C4-2B (cell line): ENCODE data around the gene C4B.
"Not testable (repeated sequence)": the region's sequence is repeated elsewhere in the genome, so short reads cannot be mapped to it uniquely, and the experiment has no call there.

ENCODE experiments used
- H3K27ac ChIP-seq: fragments of 450-650 bp; 2 replicates; pipeline ENCODE4 v1.5.1; 2017
- CTCF ChIP-seq: fragments of 450-650 bp; conservative IDR thresholded peaks from 2 replicates; pipeline ENCODE4 v1.5.1; 2017; ENCODE audit warnings: mild to moderate bottlenecking
- ZFX ChIP-seq: fragments of 450-650 bp; IDR thresholded peaks from 2 replicates; pipeline ENCODE4 v1.6.1; 2017

Gene C4B

DNA sequence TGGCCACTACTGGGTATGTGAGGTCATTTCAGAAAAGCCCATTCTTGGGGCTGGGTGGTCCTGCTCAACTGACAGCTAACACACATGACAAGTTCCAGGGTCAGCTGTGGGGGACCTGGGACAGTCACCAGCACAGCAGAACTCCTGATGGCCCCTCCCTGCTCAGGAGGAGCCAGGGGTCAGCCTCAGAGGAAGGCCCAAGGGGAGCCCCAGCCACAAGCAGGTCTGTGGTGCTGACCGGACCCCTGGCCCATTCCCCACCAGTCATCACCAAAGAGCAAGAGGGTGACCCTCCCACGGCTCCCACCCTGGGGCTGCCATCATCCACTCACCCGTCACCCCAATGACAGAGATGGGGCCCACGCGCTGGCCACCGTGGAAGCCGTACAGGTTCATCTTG, 41.7 kb downstream of the C4B start:
- H3K27ac ChIP-seq = no peak overlapping the region
- TF ChIP-seq CTCF (no peak), ZFX (no peak)

GRCh38 chr6:32057966-32058365, 43.4 kb downstream of the C4B start:
- TF ChIP-seq CTCF (no peak), ZFX (no peak)
- no peak overlapping the region for H3K27ac ChIP-seq

GRCh38 chr6:32058511-32058963, 43.9 kb downstream of the C4B start:
- no peak overlapping the region for H3K27ac ChIP-seq
- TF ChIP-seq ZFX (no peak), CTCF (no peak)

DNA sequence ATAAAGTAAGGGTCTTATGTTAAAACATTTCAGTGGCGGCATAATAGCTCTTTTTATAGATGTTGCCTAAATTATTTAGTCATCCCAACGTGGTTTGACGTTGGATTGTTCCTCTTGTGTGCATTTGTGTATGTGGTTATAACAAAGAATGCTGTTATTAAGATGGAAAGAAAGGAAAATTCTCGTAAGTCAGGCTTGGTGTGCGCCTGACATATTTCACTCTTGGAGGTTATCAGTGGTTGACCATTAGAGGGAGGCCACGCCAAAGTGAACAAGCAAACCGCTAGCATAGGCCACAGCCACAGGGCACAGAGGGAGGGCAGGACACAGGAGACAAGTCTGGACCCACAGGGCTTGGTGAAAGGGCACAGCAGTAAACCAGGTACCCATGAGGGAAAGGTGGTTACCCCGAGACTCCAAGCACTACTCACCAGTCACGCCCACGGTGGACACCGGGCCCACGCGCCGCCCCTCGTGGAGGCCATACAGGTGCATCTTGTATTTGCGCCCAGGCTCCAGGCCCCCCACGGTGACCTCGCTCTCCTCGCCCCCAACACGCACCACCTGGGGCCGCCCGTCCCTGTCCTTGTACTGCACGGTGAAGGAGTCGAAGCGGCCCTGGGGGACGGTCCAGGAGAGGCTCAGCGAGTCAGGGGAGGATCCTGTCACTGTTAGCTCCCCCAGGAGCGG, 46.5 kb downstream of the C4B start:
- TF ChIP-seq CTCF (no peak), ZFX (no peak)

DNA sequence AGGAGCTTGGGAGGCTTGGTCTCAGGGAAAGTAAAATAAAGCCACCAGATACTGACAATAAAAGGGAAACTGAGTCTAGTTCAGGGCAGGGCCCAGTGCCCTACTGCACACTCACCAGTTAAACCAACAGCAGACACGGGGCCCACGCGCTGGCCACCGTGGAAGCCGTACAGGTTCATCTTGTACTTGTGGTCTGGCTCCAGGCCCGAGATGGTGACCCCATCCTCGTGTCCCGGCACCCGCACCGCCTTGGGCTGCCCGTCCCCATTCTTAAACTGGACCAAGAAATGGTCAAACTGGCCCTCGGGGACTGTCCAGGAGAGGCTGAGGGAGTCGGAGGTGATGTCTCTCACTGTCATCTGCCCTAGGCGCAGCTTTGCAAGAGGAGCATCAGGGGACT, 50.1 kb downstream of the C4B start:
- no peak overlapping the region for H3K27ac ChIP-seq
- TF ChIP-seq CTCF = no peak
- TF ChIP-seq ZFX = no peak

More for the DNA sequence above, 46.5 kb downstream of the C4B start:
- H3K27ac ChIP-seq = no peak overlapping the region

GRCh38 chr6:32067521-32067920, 52.9 kb downstream of the C4B start:
- not testable (repeated sequence) for H3K27ac ChIP-seq

DNA sequence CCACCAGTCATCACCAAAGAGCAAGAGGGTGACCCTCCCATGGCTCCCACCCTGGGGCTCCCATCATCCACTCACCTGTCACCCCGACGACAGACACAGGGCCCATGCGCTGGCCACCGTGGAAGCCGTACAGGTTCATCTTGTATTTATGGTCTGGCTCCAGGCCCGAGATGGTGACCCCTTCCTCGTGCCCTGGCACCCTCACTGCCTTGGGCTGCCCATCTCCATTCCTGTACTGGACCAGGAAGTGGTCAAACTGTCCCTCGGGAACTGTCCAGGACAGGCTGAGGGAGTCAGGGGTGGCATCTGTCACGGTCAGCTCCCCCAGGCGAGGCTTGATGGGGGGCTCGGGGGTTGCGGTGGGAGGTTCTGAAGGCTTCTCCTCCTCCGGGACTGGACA, 53.7 kb downstream of the C4B start:
- H3K27ac ChIP-seq = not testable (repeated sequence)

- H3K27ac ChIP-seq = no peak overlapping the region
- TF ChIP-seq ZFX (no peak), CTCF (no peak)
These were observed 54.3 kb downstream of the C4B start for GRCh38 chr6:32068867-32069266.
